Activated B cell treated with CpG ODN at 0.5 μM for 24 hours (primary cell): ENCODE data around the gene SLAMF7. TPM values are rescaled to one million over a fixed set of nuclear protein-coding genes. Genes with fewer than 3 reads are reported as not detected.

Experiments used
- ATAC-seq: fragments of 200-7000 bp; cut with Tn5 transposase; one replicate; pipeline ENCODE4 v1.10.0; 2021; ENCODE audit warnings: low read depth, mild to moderate bottlenecking, moderate library complexity
- CTCF ChIA-PET: fragments of 350-600 bp; sonication (Branson Sonifier 250); formaldehyde crosslinking; loops from one replicate; lab custom pipeline; 2021; ENCODE audit warnings: antibody characterized with exemption; lab: Charles Lee
- POLR2A ChIA-PET: fragments of 350-600 bp; sonication (Branson Sonifier 250); formaldehyde crosslinking; loops from one replicate; lab custom pipeline; 2021; ENCODE audit warnings: antibody characterized with exemption; lab: Charles Lee
- DNase-seq: peaks from one replicate; pipeline ENCODE4 v3.0.0; 2022
- H3K27ac Mint-ChIP-seq: one replicate; pipeline ENCODE4 v1.8.0; 2020; ENCODE audit warnings: mixed read lengths
- H3K27me3 Mint-ChIP-seq: one replicate; pipeline ENCODE4 v1.8.0; 2021; ENCODE audit warnings: mixed read lengths
- H3K36me3 Mint-ChIP-seq: one replicate; pipeline ENCODE4 v1.8.0; 2021; ENCODE audit warnings: low read depth, mixed read lengths
- H3K4me1 Mint-ChIP-seq: one replicate; pipeline ENCODE4 v1.8.0; 2021; ENCODE audit warnings: mixed read lengths
- H3K4me3 Mint-ChIP-seq: one replicate; pipeline ENCODE4 v1.8.0; 2020; ENCODE audit warnings: mild to moderate bottlenecking, mixed read lengths
- H3K9me3 Mint-ChIP-seq: one replicate; pipeline ENCODE4 v1.8.0; 2020; ENCODE audit warnings: mixed read lengths
- CTCF ChIP-seq: fragments of 200-600 bp; IDR thresholded peaks from one replicate; pipeline ENCODE4 v1.8.0; 2022; ENCODE audit warnings: antibody characterized with exemption, mild to moderate bottlenecking
- intact Hi-C: fragments of 100-400 bp; cut with micrococcal nuclease; formaldehyde crosslinking; loops from one replicate; pipeline ENCODE4 v1.15.1; 2024
- total RNA-seq: library from RNA; stranded (reverse); gene quantifications from 2 replicates; pipeline ENCODE4 v1.2.3, GENCODE V29; 2022

SLAMF7 gene
- total RNA-seq, 1 donor from 2014 or later: 119 TPM

GRCh38 chr1:160773093-160773492 lies 34.0 kb downstream of the SLAMF7 start:
- intact Hi-C loops: no loop called here
- Mint-ChIP-seq H3K36me3 (peaks cover 6% of the 10 kb centered on the region), H3K27ac (peak overlapping the region; percentile 84), H3K27me3 (no peaks in the 10 kb centered on the region), H3K4me3 (peak overlapping the region; percentile 50), H3K4me1 (peaks cover 65% of the 10 kb centered on the region), H3K9me3 (peaks cover 4% of the 10 kb centered on the region)
- ChIA-PET POLR2A (interaction anchor here (0.8 to 1.3 kb wide), 3 partner anchors 16 to 39 kb away, joined by 3 read pairs; no protein-coding TSS in a partner anchor), CTCF (interaction anchor here (0.7 to 0.8 kb wide), 2 partner anchors 8 to 179 kb away, joined by 3 read pairs; no protein-coding TSS in a partner anchor)
- no peak for DNase-seq
- no peak for TF ChIP-seq CTCF
- no peak for ATAC-seq

GRCh38 chr1:160774886-160775719 lies 36.1 kb downstream of the SLAMF7 start:
- DNase-seq (no peak), ATAC-seq (no peak)
- Mint-ChIP-seq H3K36me3 (peaks cover 6% of the 10 kb centered on the region), H3K4me3 (peak overlapping the region; percentile 21), H3K27ac (peak overlapping the region; percentile 84), H3K27me3 (no peaks in the 10 kb centered on the region), H3K4me1 (peaks cover 68% of the 10 kb centered on the region), H3K9me3 (peaks cover 4% of the 10 kb centered on the region)
- CTCF ChIA-PET: interaction anchor here (0.8 to 4.0 kb wide), 7 partner anchors 15 to 178 kb away, joined by 3 to 59 read pairs (median 3); partner anchors contain the start of gene ITLN2
- intact Hi-C loops: no loop called here
- no peak for TF ChIP-seq CTCF
- POLR2A ChIA-PET: interaction anchor here (0.6 to 4.5 kb wide), 6 partner anchors 15 to 154 kb away, joined by 4 to 37 read pairs (median 12); partner anchors contain the start of genes CD48 and LY9

GRCh38 chr1:160776178-160776577 lies 37.1 kb downstream of the SLAMF7 start:
- TF ChIP-seq CTCF: no peak
- DNase-seq (no peak), ATAC-seq (peak; percentile 93)
- Mint-ChIP-seq H3K4me3 (peak overlapping the region; percentile 21), H3K9me3 (peaks cover 4% of the 10 kb centered on the region), H3K27me3 (no peaks in the 10 kb centered on the region), H3K27ac (peak overlapping the region; percentile 84), H3K4me1 (peaks cover 79% of the 10 kb centered on the region), H3K36me3 (peaks cover 6% of the 10 kb centered on the region)
- POLR2A ChIA-PET: interaction anchor here (0.6 to 4.5 kb wide), 14 partner anchors 8 to 269 kb away, joined by 3 to 37 read pairs (median 5); partner anchors contain the start of genes CD48, LY9 and USF1
- CTCF ChIA-PET: interaction anchor here (0.6 to 4.0 kb wide), 15 partner anchors 8 to 295 kb away, joined by 3 to 59 read pairs (median 6); partner anchors contain the start of genes ITLN2 and SLAMF7
- intact Hi-C loops: loop anchor here (1.0 kb wide), 1 partner anchor 13 kb away; no protein-coding TSS in a partner anchor

DNA sequence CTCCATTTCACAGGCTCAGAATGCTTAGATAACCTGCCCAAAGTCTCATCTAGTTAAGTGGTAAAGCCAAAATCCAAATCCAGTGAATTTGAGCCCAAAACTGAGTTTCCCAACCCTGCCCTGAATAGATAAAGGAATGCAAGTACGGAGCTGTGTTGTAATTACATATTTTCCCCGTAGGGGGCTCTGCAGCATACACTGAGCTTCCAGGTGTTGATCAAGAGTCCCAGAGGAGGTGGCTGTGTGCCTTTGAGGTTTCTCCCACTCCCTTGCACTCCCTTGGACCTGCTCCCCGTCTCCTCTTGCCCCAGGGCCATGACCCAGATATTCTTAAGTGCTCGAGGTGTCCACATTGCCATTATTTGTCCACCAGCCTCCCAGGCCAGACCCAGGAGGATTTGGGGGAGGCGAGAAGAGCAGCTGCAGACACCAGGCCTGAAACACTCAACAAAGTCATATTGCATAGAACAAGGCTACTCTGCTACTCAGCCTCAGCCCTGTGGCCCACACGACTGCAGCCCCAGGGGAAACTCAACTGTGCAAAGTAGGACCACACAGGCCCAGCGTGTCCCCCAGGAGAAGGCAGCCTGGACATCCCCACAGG lies 38.5 kb downstream of the SLAMF7 start:
- DNase-seq: no peak
- TF ChIP-seq CTCF: no peak
- ATAC-seq: no peak
- Mint-ChIP-seq H3K4me3 (no peak overlapping the region), H3K27ac (peak overlapping the region; percentile 35), H3K4me1 (peaks cover 88% of the 10 kb centered on the region), H3K9me3 (no peaks in the 10 kb centered on the region), H3K27me3 (no peaks in the 10 kb centered on the region), H3K36me3 (peaks cover 6% of the 10 kb centered on the region)
- intact Hi-C loops: loop anchor here (1.0 kb wide), 2 partner anchors 53 to 174 kb away; no protein-coding TSS in a partner anchor
- ChIA-PET CTCF (interaction anchor here (0.6 to 4.0 kb wide), 24 partner anchors 9 to 175 kb away, joined by 3 to 59 read pairs (median 5); partner anchors contain the start of genes ITLN1, ITLN2 and SLAMF7), POLR2A (interaction anchor here (0.7 to 4.5 kb wide), 9 partner anchors 9 to 268 kb away, joined by 3 to 37 read pairs (median 4); partner anchors contain the start of genes LY9, SLAMF1, SLAMF7 and USF1)
